RWPE1 (cell line): ENCODE measurements around the gene DDX4.
"Not testable (repeated sequence)": the region's sequence is repeated elsewhere in the genome, so short reads cannot be mapped to it uniquely, and the experiment has no call there.

Source experiments
- CTCF ChIA-PET: fragments of 350-600 bp; sonication (Branson Sonifier 250); formaldehyde crosslinking; extraction: SDS; loops from one replicate; lab custom pipeline; 2021; lab: Yijun Ruan, JAX
- POLR2A ChIA-PET: fragments of 400-600 bp; formaldehyde crosslinking; extraction: SDS; loops from one replicate; lab custom pipeline; 2020; ENCODE audit warnings: antibody characterized with exemption; ENCODE audit not compliant: low non-redundant PET; lab: Yijun Ruan, JAX
- DNase-seq: peaks from one replicate; pipeline ENCODE4 v3.0.0; 2012; ENCODE audit warnings: low spot score
- H3K27ac ChIP-seq: fragments of 450-650 bp; 2 replicates; pipeline ENCODE4 v1.5.1; 2017
- TF ChIP-seq, protein P1 (sequence below): fragments of 450-650 bp; conservative IDR thresholded peaks from 2 replicates; pipeline ENCODE4 v1.5.1; 2017; ENCODE audit warnings: low read depth, mild to moderate bottlenecking

The DDX4 gene

DNA sequence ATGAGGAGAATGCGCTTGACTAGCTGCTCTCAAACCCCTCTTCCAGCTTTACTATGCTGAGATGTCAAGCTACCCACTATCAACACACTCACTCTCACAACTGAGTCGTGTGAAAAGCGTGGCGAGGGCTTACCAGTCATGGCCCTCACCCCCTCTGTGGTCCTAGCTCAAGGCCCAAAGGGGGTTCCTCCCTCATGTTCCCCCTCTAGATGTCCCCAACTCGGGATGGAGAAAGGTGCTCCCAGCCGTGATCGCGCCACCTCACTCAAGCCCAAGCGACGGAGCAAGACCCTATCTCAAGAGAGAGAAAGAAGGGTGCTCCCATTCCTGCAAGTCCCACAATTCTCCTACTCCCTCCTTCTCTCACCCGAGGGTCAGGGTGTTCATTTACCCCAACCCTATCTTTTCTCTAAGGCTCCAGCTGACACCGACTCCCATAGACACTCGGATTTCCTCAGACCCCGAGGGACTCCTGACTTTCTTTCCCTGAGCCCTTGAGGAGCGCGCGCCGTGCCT is 26.3 kb upstream of the DDX4 start:
- ChIA-PET CTCF (no interaction called here), POLR2A (no interaction called here)
- peak; percentile 57 for DNase-seq
- H3K27ac ChIP-seq: peak overlapping the region; percentile 75
- TF ChIP-seq, protein P1, sequence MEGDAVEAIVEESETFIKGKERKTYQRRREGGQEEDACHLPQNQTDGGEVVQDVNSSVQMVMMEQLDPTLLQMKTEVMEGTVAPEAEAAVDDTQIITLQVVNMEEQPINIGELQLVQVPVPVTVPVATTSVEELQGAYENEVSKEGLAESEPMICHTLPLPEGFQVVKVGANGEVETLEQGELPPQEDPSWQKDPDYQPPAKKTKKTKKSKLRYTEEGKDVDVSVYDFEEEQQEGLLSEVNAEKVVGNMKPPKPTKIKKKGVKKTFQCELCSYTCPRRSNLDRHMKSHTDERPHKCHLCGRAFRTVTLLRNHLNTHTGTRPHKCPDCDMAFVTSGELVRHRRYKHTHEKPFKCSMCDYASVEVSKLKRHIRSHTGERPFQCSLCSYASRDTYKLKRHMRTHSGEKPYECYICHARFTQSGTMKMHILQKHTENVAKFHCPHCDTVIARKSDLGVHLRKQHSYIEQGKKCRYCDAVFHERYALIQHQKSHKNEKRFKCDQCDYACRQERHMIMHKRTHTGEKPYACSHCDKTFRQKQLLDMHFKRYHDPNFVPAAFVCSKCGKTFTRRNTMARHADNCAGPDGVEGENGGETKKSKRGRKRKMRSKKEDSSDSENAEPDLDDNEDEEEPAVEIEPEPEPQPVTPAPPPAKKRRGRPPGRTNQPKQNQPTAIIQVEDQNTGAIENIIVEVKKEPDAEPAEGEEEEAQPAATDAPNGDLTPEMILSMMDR: no peak

DNA sequence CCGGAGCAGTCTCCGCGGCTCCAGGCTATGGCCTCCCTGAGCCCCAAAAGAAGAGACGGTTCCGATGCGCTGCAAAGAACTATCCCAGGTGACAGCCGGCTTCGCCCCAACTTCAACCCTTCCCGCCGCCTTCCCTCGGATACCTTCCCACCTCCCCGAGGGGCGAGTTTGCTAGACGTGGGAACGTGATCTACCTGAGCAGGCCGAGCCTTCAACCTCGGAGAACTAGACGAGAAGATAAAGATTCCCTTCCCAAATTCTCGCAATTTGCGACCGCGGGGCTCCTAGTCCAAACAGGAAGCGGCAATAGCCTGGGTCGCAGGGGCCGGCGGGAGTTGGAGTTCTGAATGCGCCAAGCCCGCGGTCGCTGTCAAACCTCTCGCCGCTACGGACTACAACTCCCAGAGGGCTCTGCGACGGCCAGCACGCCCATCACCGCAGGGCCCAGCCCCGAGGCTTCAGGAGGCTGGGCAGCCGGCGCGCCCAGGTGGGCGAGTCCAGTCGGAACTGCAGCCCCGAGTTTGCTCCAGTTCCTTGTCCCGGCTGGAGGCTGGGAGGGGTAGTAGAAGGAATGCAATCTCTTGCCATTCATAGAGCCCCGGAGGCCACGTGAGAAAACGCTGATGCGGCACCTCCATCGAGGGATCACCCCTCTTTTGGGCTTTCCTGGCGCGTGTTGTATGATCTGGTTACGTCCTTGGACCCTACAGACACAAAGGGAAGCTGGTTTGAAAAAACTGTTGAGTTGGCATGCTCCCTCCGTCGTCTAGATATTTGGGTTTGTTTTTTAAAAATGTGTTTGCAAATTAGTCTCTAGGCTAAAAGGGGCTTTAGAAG is 25.6 kb upstream of the DDX4 start, which contains the start of gene SLC38A9:
Gene SLC38A9 (minus strand): TSS at position 302 of the 837 bp plus-strand sequence. CDS start 14,366 bp downstream, outside the sequence.
- ChIA-PET POLR2A (no interaction called here), CTCF (interaction anchor here (0.6 kb wide), 1 partner anchor 2000 kb away, joined by 3 read pairs; no protein-coding TSS in a partner anchor)
- TF ChIP-seq, protein P1: no peak
- DNase-seq: peak; percentile 96
- peak within 1 kb of the TSS; percentile 75 for H3K27ac ChIP-seq

DNA sequence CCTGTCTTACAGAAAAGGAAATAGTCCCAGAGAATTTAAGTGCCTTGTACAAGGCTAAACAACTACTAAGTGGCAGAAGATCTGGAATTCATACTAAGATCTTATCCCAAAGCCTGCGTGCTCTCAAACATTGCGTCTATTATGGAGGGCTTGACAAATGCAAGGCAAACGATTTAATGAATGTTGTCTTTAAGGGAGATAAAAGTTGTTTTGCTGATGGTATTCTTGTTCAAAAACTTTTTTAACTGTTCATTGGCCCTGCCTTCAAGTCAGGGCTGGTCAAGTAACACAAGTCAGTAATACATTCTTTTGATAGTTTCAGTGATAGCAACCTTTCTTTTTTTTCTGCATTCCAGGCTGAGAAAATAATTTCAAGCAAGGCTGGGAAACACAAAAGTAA is 24.0 kb upstream of the DDX4 start:
- POLR2A ChIA-PET: no interaction called here
- TF ChIP-seq, protein P1: no peak
- CTCF ChIA-PET: interaction anchor here (0.7 kb wide), 1 partner anchor 713 kb away, joined by 3 read pairs; no protein-coding TSS in a partner anchor
- DNase-seq: no peak
- H3K27ac ChIP-seq: no peak overlapping the region

DNA sequence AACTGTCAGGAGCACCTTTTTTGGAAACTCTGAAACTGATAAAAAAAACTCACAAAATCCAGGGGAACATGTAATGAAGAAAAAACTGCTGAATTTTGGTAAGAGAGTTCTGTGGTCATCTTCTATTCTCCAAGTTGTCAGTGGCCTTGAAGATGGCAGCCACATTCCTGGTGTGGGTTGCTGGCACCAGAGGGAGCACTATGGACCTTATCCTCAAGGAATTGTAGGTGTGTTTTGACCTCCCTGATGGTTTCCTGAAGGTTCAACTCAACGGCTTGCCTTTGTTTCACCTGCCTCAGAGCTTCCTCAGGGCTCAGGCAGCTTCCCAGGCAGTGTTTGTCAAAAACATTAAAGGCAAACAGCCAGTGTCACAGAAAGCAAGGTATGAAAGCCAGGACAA is 23.5 kb upstream of the DDX4 start:
- H3K27ac ChIP-seq: no peak overlapping the region
- no peak for DNase-seq
- TF ChIP-seq, protein P1: no peak
- ChIA-PET POLR2A (no interaction called here), CTCF (interaction anchor here (0.5 to 0.7 kb wide), 2 partner anchors 198 to 713 kb away, joined by 3 read pairs; no protein-coding TSS in a partner anchor)

DNA sequence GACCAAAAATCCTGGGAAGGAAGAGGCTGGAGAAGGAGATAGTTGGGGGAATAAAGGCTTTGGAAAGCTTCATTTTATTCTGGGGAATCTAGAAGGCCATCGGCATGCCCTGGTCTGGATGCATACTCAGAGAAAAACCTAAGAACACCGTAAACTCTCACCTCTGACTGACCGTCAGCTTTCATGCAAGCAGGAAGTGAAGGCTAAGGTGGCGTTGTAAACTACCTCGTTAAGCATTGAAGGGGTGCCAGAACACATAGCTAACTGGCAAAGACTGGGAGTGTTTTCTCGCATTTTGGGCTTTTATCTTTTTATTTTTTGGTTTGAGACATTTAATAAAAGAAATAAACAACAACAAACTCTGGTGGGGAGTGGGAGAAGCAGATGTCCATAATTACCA is 23.1 kb upstream of the DDX4 start:
- TF ChIP-seq, protein P1: no peak
- no peak overlapping the region for H3K27ac ChIP-seq
- CTCF ChIA-PET: interaction anchor here (0.5 kb wide), 1 partner anchor 198 kb away, joined by 3 read pairs; no protein-coding TSS in a partner anchor
- DNase-seq: no peak
- POLR2A ChIA-PET: no interaction called here

DNA sequence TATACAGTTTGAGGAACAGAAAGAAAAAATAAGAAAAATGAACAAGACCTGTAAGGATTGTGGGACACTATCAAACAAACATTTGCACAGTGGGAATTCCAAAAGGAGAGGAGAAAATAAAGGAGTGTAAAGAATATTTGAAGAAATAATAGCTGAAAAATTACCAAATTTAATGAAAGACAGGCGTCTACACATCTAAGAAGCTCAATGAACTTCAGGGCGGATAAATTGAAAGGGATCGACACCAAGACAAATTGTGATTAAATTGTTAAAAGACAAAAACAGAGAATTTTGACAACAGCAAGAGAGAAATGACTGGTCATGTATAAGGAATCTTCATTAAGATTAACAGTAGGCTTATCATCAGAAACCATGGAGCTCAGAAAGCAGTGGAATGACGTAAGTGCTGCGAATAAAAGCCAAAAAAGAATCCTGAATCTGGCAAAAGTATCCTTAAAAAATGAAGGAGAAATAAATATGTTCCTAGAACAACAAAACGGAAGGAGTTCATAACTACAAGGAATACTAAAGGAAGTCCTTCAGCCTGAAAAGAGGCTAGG is 22.3 kb upstream of the DDX4 start:
- CTCF ChIA-PET: no interaction called here
- TF ChIP-seq, protein P1: no peak
- DNase-seq: no peak
- H3K27ac ChIP-seq: no peak overlapping the region
- POLR2A ChIA-PET: no interaction called here

DNA sequence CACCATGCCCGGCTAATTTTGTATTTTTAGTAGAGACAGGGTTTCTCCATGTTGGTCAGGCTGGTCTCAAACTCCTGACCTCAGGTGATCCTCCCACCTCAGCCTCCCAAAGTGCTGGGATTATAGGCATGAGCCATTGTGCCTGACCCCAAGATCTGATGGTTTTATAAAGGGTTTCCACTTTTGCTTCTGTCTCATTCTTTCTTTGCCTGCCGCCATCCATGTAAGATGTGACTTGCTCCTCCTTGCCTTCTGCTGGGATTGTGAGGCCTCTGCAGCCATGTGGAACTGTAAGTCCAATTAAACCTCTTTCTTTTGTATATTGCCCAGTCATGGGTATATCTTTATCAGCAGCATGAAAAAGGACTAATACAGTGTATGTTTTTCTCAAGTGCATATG is 18.8 kb upstream of the DDX4 start:
- CTCF ChIA-PET: interaction anchor here (0.6 kb wide), 1 partner anchor 93 kb away, joined by 3 read pairs; no protein-coding TSS in a partner anchor
- H3K27ac ChIP-seq, POLR2A ChIA-PET, DNase-seq: not testable (repeated sequence)
